Hematopoietic multipotent progenitor cell treated with erythropoietin and hydrocortisone succinate and interleukin-3 and kit ligand, for 6 days (in vitro differentiated cells): Measurements from ENCODE around the gene MGAT5B.

Experiments
- DNase-seq: peaks from one replicate; pipeline ENCODE4 v3.0.0-alpha.2; 2015

MGAT5B gene

GRCh38 chr17:76987486-76988093 lies 119.4 kb downstream of the MGAT5B start:
- no peak for DNase-seq

GRCh38 chr17:76988796-76989195 lies 120.6 kb downstream of the MGAT5B start:
- no peak for DNase-seq

- no peak for DNase-seq
These were observed 121.3 kb downstream of the MGAT5B start for GRCh38 chr17:76989519-76989918.

- DNase-seq: no peak
These were observed 124.7 kb downstream of the MGAT5B start for GRCh38 chr17:76992891-76993290.

- DNase-seq: no peak
These were observed 125.4 kb downstream of the MGAT5B start for GRCh38 chr17:76993651-76994050.

- no peak for DNase-seq
These were observed 126.0 kb downstream of the MGAT5B start for GRCh38 chr17:76994237-76994637.

GRCh38 chr17:76995387-76996105 lies 127.3 kb downstream of the MGAT5B start:
- DNase-seq: no peak

- DNase-seq: no peak
These were observed 128.8 kb downstream of the MGAT5B start for GRCh38 chr17:76996741-76997694.

GRCh38 chr17:76997981-76998531 lies 129.9 kb downstream of the MGAT5B start:
- peak; percentile 35 for DNase-seq

GRCh38 chr17:76998839-76999238 lies 130.6 kb downstream of the MGAT5B start:
- no peak for DNase-seq
